ENCODE results near the gene TAAR9. TPM values are rescaled to one million over a fixed set of nuclear protein-coding genes. Genes with fewer than 3 reads are reported as not detected.

TAAR9 gene
- polyA plus RNA-seq, 1 donor (not counting 4 experiments of a cell fraction or from before 2014, with no cell fraction given) = not detected

GRCh38 chr6:132570221-132570777 lies 32.2 kb downstream of the TAAR9 start, which contains the start of gene TAAR6:
Gene TAAR6, plus strand, starts transcription at chr6:132570322. Its CDS starts 0 bp downstream, at chr6:132570322.
- TF ChIP-seq CTCF (optimal IDR thresholded peaks at IDR 0.05 in 1 of 3, IDR thresholded peaks at IDR 0.05 in 1 of 3, conservative IDR thresholded peaks at IDR 0.05 in 1 of 3; ENCODE audit: extremely low read depth in 1 of 3, insufficient read depth in 2 of 3, low read length in 3 of 3) (no peak), EZH2 (IDR thresholded peaks at IDR 0.05; ENCODE audit: low read length) (no peak)
- Histone ChIP-seq H3K27ac (ENCODE audit: control insufficient read depth, insufficient read depth, low read length) (no peak within 1 kb of the TSS), H3K9me3 (ENCODE audit: control insufficient read depth, low read depth, low read length) (no peaks in the 10 kb centered on the region), H3K9ac (ENCODE audit: control insufficient read depth, extremely low read depth, insufficient read depth, low read length) (no peak within 1 kb of the TSS), H3K79me2 (ENCODE audit: control insufficient read depth, insufficient read depth, low read length) (no peaks in the 10 kb centered on the region), H3K4me1 (ENCODE audit: control insufficient read depth, extremely low read depth, insufficient read depth, low read length) (no peaks in the 10 kb centered on the region), H4K20me1 (ENCODE audit: control insufficient read depth, extremely low read depth, insufficient read depth, low read length) (no peaks in the 10 kb centered on the region), H3K36me3 (ENCODE audit: control insufficient read depth in 2 of 2, extremely low read depth in 1 of 2, insufficient read depth in 2 of 2, low read length in 2 of 2) (no peaks in the 10 kb centered on the region), H3K4me3 (ENCODE audit: control insufficient read depth in 2 of 3, extremely low read depth in 1 of 3, insufficient read depth in 2 of 3, low read depth in 1 of 3, low read length in 3 of 3) (no peak within 1 kb of the TSS), H3K27me3 (ENCODE audit: control insufficient read depth, extremely low read depth, insufficient read depth, low read length) (peaks cover 6% of the 10 kb centered on the region), H2AFZ (ENCODE audit: control insufficient read depth, low read length) (no peak within 1 kb of the TSS), H3K4me2 (ENCODE audit: control insufficient read depth, extremely low read depth, insufficient read depth, low read depth, low read length) (no peak within 1 kb of the TSS), H3K9me1 (ENCODE audit: control insufficient read depth, extremely low read depth, insufficient read depth, low read length) (no peaks in the 10 kb centered on the region)
- dilution Hi-C loops (cut with MboI; ENCODE audit: extremely low pct_ligation_motif_present, low sequenced_read_pairs) = no loop called here
- FAIRE-seq (no peak), DNase-seq (ENCODE audit: low read depth, low spot score) (no peak)

GRCh38 chr6:132571774-132572173 lies 33.7 kb downstream of the TAAR9 start:
- Histone ChIP-seq H3K4me3 (ENCODE audit: control insufficient read depth in 2 of 3, extremely low read depth in 1 of 3, insufficient read depth in 2 of 3, low read depth in 1 of 3, low read length in 3 of 3) (no peak overlapping the region), H4K20me1 (ENCODE audit: control insufficient read depth, extremely low read depth, insufficient read depth, low read length) (no peaks in the 10 kb centered on the region), H3K9me1 (ENCODE audit: control insufficient read depth, extremely low read depth, insufficient read depth, low read length) (no peaks in the 10 kb centered on the region), H2AFZ (ENCODE audit: control insufficient read depth, low read length) (no peak overlapping the region), H3K4me2 (ENCODE audit: control insufficient read depth, extremely low read depth, insufficient read depth, low read depth, low read length) (no peak overlapping the region), H3K9me3 (ENCODE audit: control insufficient read depth, low read depth, low read length) (no peaks in the 10 kb centered on the region), H3K79me2 (ENCODE audit: control insufficient read depth, insufficient read depth, low read length) (no peaks in the 10 kb centered on the region), H3K27me3 (ENCODE audit: control insufficient read depth, extremely low read depth, insufficient read depth, low read length) (peaks cover 2% of the 10 kb centered on the region), H3K4me1 (ENCODE audit: control insufficient read depth, extremely low read depth, insufficient read depth, low read length) (no peaks in the 10 kb centered on the region), H3K9ac (ENCODE audit: control insufficient read depth, extremely low read depth, insufficient read depth, low read length) (no peak overlapping the region), H3K36me3 (ENCODE audit: control insufficient read depth in 2 of 2, extremely low read depth in 1 of 2, insufficient read depth in 2 of 2, low read length in 2 of 2) (no peaks in the 10 kb centered on the region), H3K27ac (ENCODE audit: control insufficient read depth, insufficient read depth, low read length) (no peak overlapping the region)
- dilution Hi-C loops (cut with MboI; ENCODE audit: extremely low pct_ligation_motif_present, low sequenced_read_pairs) = no loop called here
- FAIRE-seq (no peak), DNase-seq (ENCODE audit: low read depth, low spot score) (no peak)
- TF ChIP-seq EZH2 (IDR thresholded peaks at IDR 0.05; ENCODE audit: low read length) (no peak), CTCF (optimal IDR thresholded peaks at IDR 0.05 in 1 of 3, IDR thresholded peaks at IDR 0.05 in 1 of 3, conservative IDR thresholded peaks at IDR 0.05 in 1 of 3; ENCODE audit: extremely low read depth in 1 of 3, insufficient read depth in 2 of 3, low read length in 3 of 3) (no peak)
